GM12878 (cell line): Measurements from ENCODE around the gene AGXT. TPM values are rescaled to one million over a fixed set of nuclear protein-coding genes. Genes with fewer than 3 reads are reported as not detected.
A peak's percentile ranks its signal among the peaks of the same experiment; 100 is the strongest.

ENCODE experiments used
- ATAC-seq: fragments of 200-7000 bp; cut with Tn5 transposase; 3 replicates; pipeline ENCODE4 v1.9.1; 2020; ENCODE audit warnings: mild to moderate bottlenecking, moderate library complexity
- BruUV-seq: library from RNA; stranded (reverse); fragments of 400-500 nt; replicated peaks from 2 replicates; lab custom pipeline; 2021; lab: Mats Ljungman, UMichigan
- CTCF ChIA-PET: fragments of 300-600 bp; sonication (Branson Sonifier 250); formaldehyde crosslinking; extraction: SDS; loops from one replicate; lab custom pipeline; 2021; ENCODE audit warnings: inconsistent platforms; lab: Yijun Ruan, JAX
- POLR2A ChIA-PET: fragments of 350-600 bp; formaldehyde crosslinking; extraction: SDS; loops from one replicate; lab custom pipeline; 2021; ENCODE audit warnings: inconsistent platforms; lab: Charles Lee
- RAD21 ChIA-PET: fragments of 300-600 bp; sonication (Branson Sonifier 250); formaldehyde crosslinking; loops from one replicate; lab custom pipeline; 2023; ENCODE audit warnings: antibody characterized with exemption; ENCODE audit not compliant: unreplicated experiment; lab: Charles Lee
- SMC1A ChIA-PET: fragments of 300-600 bp; sonication (Branson Sonifier 250); formaldehyde crosslinking; loops from one replicate; lab custom pipeline; 2023; ENCODE audit not compliant: unreplicated experiment, uncharacterized antibody; lab: Charles Lee
- DNase-seq: peaks from one replicate; pipeline ENCODE4 v3.0.0-alpha.2; 2011; ENCODE audit warnings: low read depth, low spot score
- FAIRE-seq: peaks from 3 replicates; lab custom pipeline; 2011; peaks lifted over from hg19 to GRCh38; lab: Jason Lieb, UNC
- H2AFZ ChIP-seq: 2 replicates; pipeline ENCODE4 v1.6.0; 2011; ENCODE audit warnings: low read depth, low read length, control low read depth; ENCODE audit not compliant: control insufficient read depth
- H3K27ac ChIP-seq: 2 replicates; pipeline ENCODE4 v1.5.1; 2011; ENCODE audit warnings: control low read depth; ENCODE audit not compliant: control insufficient read depth, insufficient read depth
- H3K27me3 ChIP-seq, 2 experiments: replicated peaks in 1 of 2; 2 replicates each; pipeline versions ENCODE4 v1.6.0 to v1.6.1; 2011; ENCODE audit warnings: low read length in 1 of 2; ENCODE audit not compliant: control insufficient read depth in 2 of 2, insufficient read depth in 2 of 2
- H3K36me3 ChIP-seq, 2 experiments: 2 replicates each; pipeline ENCODE4 v1.5.1; 2011; ENCODE audit warnings: low read length in 1 of 2; ENCODE audit not compliant: control insufficient read depth in 2 of 2, insufficient read depth in 2 of 2
- H3K4me1 ChIP-seq: 2 replicates; pipeline ENCODE4 v1.6.1; 2011; ENCODE audit warnings: mild to moderate bottlenecking, low read length, moderate library complexity, mixed read lengths; ENCODE audit not compliant: control insufficient read depth, insufficient read depth
- H3K4me2 ChIP-seq: 2 replicates; pipeline ENCODE4 v1.6.0; 2011; ENCODE audit warnings: control low read depth; ENCODE audit not compliant: control insufficient read depth, insufficient read depth
- H3K4me3 ChIP-seq: fragments of 200-600 bp; sonication (generic); 2 replicates; pipeline ENCODE4 v1.5.1; 2016
- H3K79me2 ChIP-seq: 2 replicates; pipeline ENCODE4 v1.6.0; 2011; ENCODE audit warnings: low read length; ENCODE audit not compliant: control insufficient read depth, insufficient read depth
- H3K9ac ChIP-seq: 2 replicates; pipeline ENCODE4 v1.8.0; 2011; ENCODE audit warnings: low read length, control low read depth, mixed read lengths; ENCODE audit not compliant: control insufficient read depth, insufficient read depth
- H3K9me3 ChIP-seq: replicated peaks from 3 replicates; pipeline ENCODE4 v1.5.1; 2011; ENCODE audit warnings: mild to moderate bottlenecking, low read length; ENCODE audit not compliant: control insufficient read depth, insufficient read depth
- H4K20me1 ChIP-seq: 2 replicates; pipeline ENCODE4 v1.6.0; 2011; ENCODE audit not compliant: control insufficient read depth, insufficient read depth
- CHD1 ChIP-seq: IDR thresholded peaks from 2 replicates; pipeline ENCODE4 v1.6.1; 2012; ENCODE audit warnings: low read depth, low read length, improper control_type of control experiment
- LARP7 ChIP-seq: fragments of 450-650 bp; IDR thresholded peaks from 2 replicates; pipeline ENCODE4 v1.6.1; 2017; ENCODE audit warnings: mild to moderate bottlenecking
- MEF2B ChIP-seq: fragments of 450-650 bp; IDR thresholded peaks from 2 replicates; pipeline ENCODE4 v1.6.1; 2018; ENCODE audit warnings: mild to moderate bottlenecking, moderate library complexity; ENCODE audit not compliant: partially characterized antibody, poor library complexity, severe bottlenecking
- NBN ChIP-seq: fragments of 450-650 bp; IDR thresholded peaks from 2 replicates; pipeline ENCODE4 v1.6.1; 2016
- NFYB ChIP-seq: IDR thresholded peaks from 2 replicates; pipeline ENCODE4 v1.6.1; 2011; ENCODE audit warnings: low read depth, mild to moderate bottlenecking, low read length, improper control_type of control experiment, moderate library complexity; ENCODE audit not compliant: insufficient read depth
- NR2C1 ChIP-seq: fragments of 450-650 bp; IDR thresholded peaks from 2 replicates; pipeline ENCODE4 v1.6.1; 2017; ENCODE audit warnings: antibody characterized with exemption, mild to moderate bottlenecking, moderate library complexity
- NR2F1 ChIP-seq: fragments of 450-650 bp; conservative IDR thresholded peaks from 2 replicates; pipeline ENCODE4 v1.6.1; 2017; ENCODE audit warnings: mild to moderate bottlenecking
- PKNOX1 ChIP-seq: fragments of 450-650 bp; IDR thresholded peaks from 2 replicates; pipeline ENCODE4 v1.6.1; 2016; ENCODE audit warnings: mild to moderate bottlenecking
- SMARCA5 ChIP-seq: fragments of 450-650 bp; IDR thresholded peaks from 2 replicates; pipeline ENCODE4 v1.6.1; 2017; ENCODE audit warnings: mild to moderate bottlenecking
- SMC3 ChIP-seq: IDR thresholded peaks from 2 replicates; pipeline ENCODE4 v1.6.1; 2011; ENCODE audit warnings: low read length, improper control_type of control experiment, borderline replicate concordance
- WGBS: methylation state at CpG from one replicate; pipeline ENCODE4 v1.1.6; 2016; ENCODE audit warnings: low lambda C conversion rate; ENCODE audit not compliant: insufficient replicate concordance, insufficient coverage; ENCODE audit errors: missing lambda C conversion rate; 5-methylcytosine and 5-hydroxymethylcytosine counted together
- in situ Hi-C: fragments of 300-500 bp; cut with MboI; formaldehyde crosslinking; loops from 9 replicates; pipeline ENCODE4 v1.14.3; 2018; ENCODE audit warnings: mixed read lengths
- intact Hi-C: fragments of 100-400 bp; cut with micrococcal nuclease; formaldehyde crosslinking; loops from one replicate; pipeline ENCODE4 v1.14.2; 2022; ENCODE audit not compliant: unreplicated experiment
- polyA plus RNA-seq, 11 experiments: library from polyadenylated mRNA; depleted of rRNA in 4 of 11; unstranded in 6 of 11; stranded (reverse) in 5 of 11; fragments of >200 nt; fragmentation: Nextera tagmentation in 4 of 11; fragmentation: Illumina TruSeq in 1 of 11; extraction: Ambion mirVana in 4 of 11; extraction: Trizol in 1 of 11; gene quantifications; 1 replicate in 1 of 11; 2 replicates in 10 of 11; pipeline versions ENCODE4 v1.2.1 to v1.2.3, GENCODE V29; 2011 to 2016; ENCODE audit warnings: inconsistent platforms in 2 of 11, missing spikeins in 2 of 11, low read depth in 1 of 11
- total RNA-seq, 4 experiments: library from RNA; depleted of rRNA in 3 of 4; stranded (reverse); fragments of >200 nt in 3 of 4; fragmentation: Illumina TruSeq in 1 of 4; extraction: Trizol in 1 of 4; gene quantifications; 2 replicates each; pipeline versions ENCODE4 v1.2.1 to v1.2.3, GENCODE V29; 2013 to 2021

AGXT gene
- total and polyA plus RNA-seq, 10 of the 15 experiments (the other 5 are each of a cell fraction or from before 2014, with no cell fraction given) = 0.18 TPM; not detected in 9

GRCh38 chr2:240850756-240851077 lies 17.9 kb upstream of the AGXT start:
- DNase-seq = no peak
- Histone ChIP-seq H3K9me3 (peaks cover 1% of the 10 kb centered on the region; the same call in 1 of the 3 replicates), H4K20me1 (no peaks in the 10 kb centered on the region), H3K27me3 (no peaks in the 10 kb centered on the region), H3K4me2 (no peak overlapping the region), H3K27ac (no peak overlapping the region), H3K4me3 (no peak overlapping the region), H3K4me1 (no peaks in the 10 kb centered on the region), H3K79me2 (no peaks in the 10 kb centered on the region), H3K36me3 (no peaks in the 10 kb centered on the region), H2AFZ (no peak overlapping the region), H3K9ac (no peak overlapping the region)
- 37% methylated on average over 11 of the region's 11 CpGs for WGBS
- ChIA-PET RAD21 (interaction anchor here (0.7 to 1.0 kb wide), 2 partner anchors 10 to 542 kb away, joined by 3 read pairs; no protein-coding TSS in a partner anchor), SMC1A (interaction anchor here (0.6 kb wide), 1 partner anchor 9 kb away, joined by 3 read pairs; no protein-coding TSS in a partner anchor), CTCF (interaction anchor here (0.6 to 1.7 kb wide), 10 partner anchors 10 to 1028 kb away, joined by 3 to 12 read pairs (median 3); no protein-coding TSS in a partner anchor), POLR2A (no interaction called here)
- FAIRE-seq = no peak
- no TSS peak for BruUV-seq
- in situ Hi-C loops = loop anchor here (10.0 kb wide), 1 partner anchor 804 kb away; no protein-coding TSS in a partner anchor
- intact Hi-C loops = loop anchor here (5.0 to 10.0 kb wide), 2 partner anchors 227 to 364 kb away; no protein-coding TSS in a partner anchor
- no peak for TF ChIP-seq LARP7
- no peak for TF ChIP-seq SMARCA5
- no peak for TF ChIP-seq CHD1
- TF ChIP-seq NFYB = no peak
- TF ChIP-seq NBN = no peak
- no peak for ATAC-seq

DNA sequence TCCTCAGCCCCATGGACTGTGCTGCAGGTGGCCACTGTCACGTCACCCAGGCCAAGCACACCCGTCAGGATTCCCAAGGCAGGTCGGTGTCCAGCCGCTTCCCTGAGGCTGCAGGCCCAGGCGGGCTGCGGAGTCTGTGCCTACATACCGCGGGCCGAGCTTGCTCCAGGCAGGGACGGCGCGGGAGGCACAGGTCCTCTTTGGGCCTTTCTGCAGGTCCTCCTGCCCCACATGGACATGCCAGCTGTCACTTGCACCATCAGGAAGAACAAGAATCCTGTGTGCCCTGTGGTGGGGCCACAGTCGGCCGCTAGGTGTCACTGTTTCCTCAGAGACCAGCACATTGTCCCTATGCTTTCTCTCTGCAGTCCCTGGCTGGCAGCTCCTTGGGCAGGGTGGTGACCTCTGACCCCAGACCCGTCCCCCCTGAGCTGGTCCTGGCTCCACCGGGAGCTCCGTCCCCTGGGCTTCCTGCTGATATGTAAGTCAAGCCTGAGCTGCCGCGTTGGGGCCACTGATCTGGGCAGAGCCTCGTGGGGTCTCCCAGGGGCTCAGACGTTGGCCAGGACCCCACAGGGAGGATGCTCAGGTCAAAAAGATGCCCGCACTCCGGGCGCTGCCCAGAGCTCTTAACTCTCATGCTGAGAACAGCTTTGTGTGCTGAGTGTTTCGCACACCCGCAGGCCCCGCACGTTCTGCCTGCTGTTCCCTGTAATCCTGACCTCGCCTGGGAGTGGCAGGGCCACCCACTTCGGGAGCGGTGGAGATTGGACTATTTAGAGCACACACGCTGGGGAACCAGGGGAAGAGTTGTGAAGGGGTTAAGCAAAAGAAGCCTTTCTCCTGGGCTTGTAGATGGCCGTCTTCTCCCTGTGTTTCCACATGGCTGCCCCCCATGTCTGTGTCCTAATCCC lies 17.3 kb upstream of the AGXT start:
- Histone ChIP-seq H4K20me1 (no peaks in the 10 kb centered on the region), H3K79me2 (no peaks in the 10 kb centered on the region), H3K4me3 (no peak overlapping the region), H3K4me2 (no peak overlapping the region), H3K27me3 (no peaks in the 10 kb centered on the region), H3K9me3 (peaks cover 1% of the 10 kb centered on the region; the same call in 1 of the 3 replicates), H3K4me1 (no peaks in the 10 kb centered on the region), H3K9ac (no peak overlapping the region), H2AFZ (no peak overlapping the region), H3K27ac (no peak overlapping the region), H3K36me3 (no peaks in the 10 kb centered on the region)
- SMC1A ChIA-PET = interaction anchor here (0.6 kb wide), 1 partner anchor 9 kb away, joined by 3 read pairs; no protein-coding TSS in a partner anchor
- no TSS peak for BruUV-seq
- in situ Hi-C loops (loop anchor here (10.0 kb wide), 1 partner anchor 803 kb away; no protein-coding TSS in a partner anchor), intact Hi-C loops (loop anchor here (5.0 to 10.0 kb wide), 2 partner anchors 226 to 363 kb away; no protein-coding TSS in a partner anchor)
- POLR2A ChIA-PET = no interaction called here
- ATAC-seq = peak; percentile 99
- 34% methylated on average over 33 of the region's 33 CpGs for WGBS
- CTCF ChIA-PET = interaction anchor here (0.6 to 1.7 kb wide), 12 partner anchors 10 to 1027 kb away, joined by 3 to 12 read pairs (median 3); no protein-coding TSS in a partner anchor
- DNase-seq = peak; percentile 12
- RAD21 ChIA-PET = interaction anchor here (0.7 to 1.0 kb wide), 2 partner anchors 11 to 541 kb away, joined by 3 read pairs; no protein-coding TSS in a partner anchor
- FAIRE-seq = peak; percentile 85
- TF ChIP-seq PKNOX1 = peak; percentile 35; the same call in 1 of the 2 replicates
- TF ChIP-seq NR2C1 = peak; percentile 78
- TF ChIP-seq SMC3 = peak; percentile 69
- TF ChIP-seq NR2F1 = peak; percentile 90
- no peak for TF ChIP-seq MEF2B
